AG04450 (cell line): ENCODE data around the gene FYN. TPM values are rescaled to one million over a fixed set of nuclear protein-coding genes. Genes with fewer than 3 reads are reported as not detected.
"Not testable (repeated sequence)": the region's sequence is repeated elsewhere in the genome, so short reads cannot be mapped to it uniquely, and the experiment has no call there.

ENCODE experiments used
- CTCF ChIA-PET: fragments of 300-600, 350-600 bp; formaldehyde crosslinking; extraction: SDS; loops from one replicate; lab custom pipeline; 2022; ENCODE audit warnings: antibody characterized with exemption, inconsistent platforms; lab: Charles Lee
- POLR2A ChIA-PET: fragments of 350-600 bp; formaldehyde crosslinking; extraction: SDS; loops from one replicate; lab custom pipeline; 2021; ENCODE audit warnings: antibody characterized with exemption, inconsistent platforms; lab: Yijun Ruan, JAX
- DNase-seq: peaks from one replicate; pipeline ENCODE4 v3.0.0-alpha.2; 2011; ENCODE audit warnings: low read depth, low spot score
- H3K27ac ChIP-seq: one replicate; pipeline ENCODE4 v1.5.1; 2012; ENCODE audit warnings: low read depth, low read length, control low read depth
- H3K27me3 ChIP-seq: one replicate; pipeline ENCODE4 v1.6.0; 2012; ENCODE audit warnings: low read length; ENCODE audit not compliant: control insufficient read depth, insufficient read depth
- H3K4me3 ChIP-seq: 2 replicates; pipeline ENCODE4 v1.5.1; 2011; ENCODE audit warnings: mild to moderate bottlenecking, low read depth, low read length, control low read depth
- H3K9me3 ChIP-seq: 2 replicates; pipeline ENCODE4 v1.5.1; 2012; ENCODE audit warnings: low read length; ENCODE audit not compliant: control insufficient read depth, insufficient read depth
- CTCF ChIP-seq: IDR thresholded peaks from 2 replicates; pipeline ENCODE4 v1.5.1; 2011; ENCODE audit warnings: low read depth, low read length, control low read depth, inconsistent platforms
- polyA plus RNA-seq: library from polyadenylated mRNA; depleted of rRNA; stranded (reverse); fragments of >200 nt; gene quantifications from 2 replicates; pipeline ENCODE4 v1.2.3, GENCODE V29; 2011

The FYN gene
- polyA plus RNA-seq, 1 experiment = 29.0 TPM

- TF ChIP-seq CTCF = no peak
- CTCF ChIA-PET = no interaction called here
These were observed 36.0 kb upstream of the FYN start for GRCh38 chr6:111909238-111909637.

GRCh38 chr6:111908365-111908764 lies 35.1 kb upstream of the FYN start:
- H3K4me3 ChIP-seq, POLR2A ChIA-PET, H3K27me3 ChIP-seq, H3K27ac ChIP-seq, H3K9me3 ChIP-seq, DNase-seq, CTCF ChIA-PET: not testable (repeated sequence)

More at GRCh38 chr6:111909238-111909637, 36.0 kb upstream of the FYN start:
- Histone ChIP-seq H3K9me3 (no peaks in the 10 kb centered on the region), H3K27ac (no peak overlapping the region), H3K4me3 (no peak overlapping the region), H3K27me3 (no peaks in the 10 kb centered on the region)
- DNase-seq = no peak
- POLR2A ChIA-PET = no interaction called here

GRCh38 chr6:111900735-111901134 lies 27.5 kb upstream of the FYN start:
- CTCF ChIA-PET = no interaction called here
- no peak for TF ChIP-seq CTCF

GRCh38 chr6:111899531-111899930 lies 26.3 kb upstream of the FYN start:
- H3K27me3 ChIP-seq = peaks cover 2% of the 10 kb centered on the region
- no peak overlapping the region for H3K4me3 ChIP-seq
- ChIA-PET CTCF (interaction anchor here (1.1 kb wide), 1 partner anchor 21 kb away, joined by 3 read pairs; no protein-coding TSS in a partner anchor), POLR2A (no interaction called here)
- no peak overlapping the region for H3K27ac ChIP-seq
- H3K9me3 ChIP-seq = no peaks in the 10 kb centered on the region
- no peak for TF ChIP-seq CTCF
- no peak for DNase-seq

More at GRCh38 chr6:111900735-111901134, 27.5 kb upstream of the FYN start:
- H3K27me3 ChIP-seq = peaks cover 2% of the 10 kb centered on the region
- DNase-seq = no peak
- no peak overlapping the region for H3K27ac ChIP-seq
- no peaks in the 10 kb centered on the region for H3K9me3 ChIP-seq
- no peak overlapping the region for H3K4me3 ChIP-seq
- POLR2A ChIA-PET = no interaction called here

- H3K9me3 ChIP-seq = no peaks in the 10 kb centered on the region
- H3K27ac ChIP-seq = no peak overlapping the region
- H3K27me3 ChIP-seq = peaks cover 2% of the 10 kb centered on the region
- TF ChIP-seq CTCF = no peak
- no peak for DNase-seq
- ChIA-PET CTCF (interaction anchor here (0.7 to 0.8 kb wide), 2 partner anchors 23 to 108 kb away, joined by 3 read pairs; no protein-coding TSS in a partner anchor), POLR2A (no interaction called here)
- H3K4me3 ChIP-seq = no peak overlapping the region
These were observed 25.2 kb upstream of the FYN start for GRCh38 chr6:111898452-111898851.
